HG02759 (cell line): ENCODE measurements around the gene LBHD1.
"Not testable (repeated sequence)": the region's sequence is repeated elsewhere in the genome, so short reads cannot be mapped to it uniquely, and the experiment has no call there.

Experiments used
- ATAC-seq: cut with Tn5 transposase; IDR thresholded peaks from one replicate; pipeline ENCODE4 v1.9.1; 2021; ENCODE audit warnings: mild to moderate bottlenecking, moderate library complexity; ENCODE audit not compliant: unreplicated experiment

Gene LBHD1

GRCh38 chr11:62665075-62665598, 6.9 kb downstream of the LBHD1 start, which contains the start of the genes C11orf98 and CSKMT:
TSS of gene C11orf98 (minus strand) at chr11:62665210. CDS start at chr11:62665169, 41 bp downstream.
TSS of gene CSKMT (plus strand) at chr11:62665312. CDS start at chr11:62665880, 568 bp downstream.
- ATAC-seq: peak; percentile 89

GRCh38 chr11:62664405-62665074, 7.5 kb downstream of the LBHD1 start:
- ATAC-seq: peak; percentile 17

GRCh38 chr11:62656796-62657429, 15.2 kb downstream of the LBHD1 start:
- no peak for ATAC-seq

GRCh38 chr11:62654297-62654696, 17.8 kb downstream of the LBHD1 start:
- no peak for ATAC-seq

GRCh38 chr11:62652161-62653006, 19.7 kb downstream of the LBHD1 start:
- ATAC-seq: no peak

GRCh38 chr11:62650283-62650682, 21.8 kb downstream of the LBHD1 start:
- not testable (repeated sequence) for ATAC-seq

GRCh38 chr11:62649486-62649885, 22.6 kb downstream of the LBHD1 start:
- no peak for ATAC-seq

- no peak for ATAC-seq
Observed at GRCh38 chr11:62648967-62649364, 23.1 kb downstream of the LBHD1 start.

- no peak for ATAC-seq
Observed at GRCh38 chr11:62648185-62648966, 23.7 kb downstream of the LBHD1 start.

- ATAC-seq: no peak
Observed at GRCh38 chr11:62647609-62648005, 24.5 kb downstream of the LBHD1 start.

GRCh38 chr11:62646825-62647608, 25.1 kb downstream of the LBHD1 start:
- no peak for ATAC-seq

GRCh38 chr11:62645946-62646824, 25.9 kb downstream of the LBHD1 start, which contains the start of gene GANAB:
TSS of gene GANAB (minus strand) at chr11:62646613. CDS start at chr11:62646599, 14 bp downstream.
- peak; percentile 94 for ATAC-seq

- ATAC-seq: peak; percentile 4
Observed at GRCh38 chr11:62645671-62645945, 26.5 kb downstream of the LBHD1 start.

GRCh38 chr11:62644220-62644619, 27.8 kb downstream of the LBHD1 start:
- ATAC-seq: no peak

- ATAC-seq: no peak
Observed at GRCh38 chr11:62632492-62632891, 39.6 kb downstream of the LBHD1 start.

- no peak for ATAC-seq
Observed at GRCh38 chr11:62627713-62628112, 44.4 kb downstream of the LBHD1 start.

GRCh38 chr11:62622476-62623089, 49.5 kb downstream of the LBHD1 start:
- ATAC-seq: no peak
